ENCODE measurements around the gene EFNA4. TPM values are rescaled to one million over a fixed set of nuclear protein-coding genes. Genes with fewer than 3 reads are reported as not detected.

The EFNA4 gene
- total RNA-seq, 1 experiment from 2014 or later = 26.2 TPM

DNA sequence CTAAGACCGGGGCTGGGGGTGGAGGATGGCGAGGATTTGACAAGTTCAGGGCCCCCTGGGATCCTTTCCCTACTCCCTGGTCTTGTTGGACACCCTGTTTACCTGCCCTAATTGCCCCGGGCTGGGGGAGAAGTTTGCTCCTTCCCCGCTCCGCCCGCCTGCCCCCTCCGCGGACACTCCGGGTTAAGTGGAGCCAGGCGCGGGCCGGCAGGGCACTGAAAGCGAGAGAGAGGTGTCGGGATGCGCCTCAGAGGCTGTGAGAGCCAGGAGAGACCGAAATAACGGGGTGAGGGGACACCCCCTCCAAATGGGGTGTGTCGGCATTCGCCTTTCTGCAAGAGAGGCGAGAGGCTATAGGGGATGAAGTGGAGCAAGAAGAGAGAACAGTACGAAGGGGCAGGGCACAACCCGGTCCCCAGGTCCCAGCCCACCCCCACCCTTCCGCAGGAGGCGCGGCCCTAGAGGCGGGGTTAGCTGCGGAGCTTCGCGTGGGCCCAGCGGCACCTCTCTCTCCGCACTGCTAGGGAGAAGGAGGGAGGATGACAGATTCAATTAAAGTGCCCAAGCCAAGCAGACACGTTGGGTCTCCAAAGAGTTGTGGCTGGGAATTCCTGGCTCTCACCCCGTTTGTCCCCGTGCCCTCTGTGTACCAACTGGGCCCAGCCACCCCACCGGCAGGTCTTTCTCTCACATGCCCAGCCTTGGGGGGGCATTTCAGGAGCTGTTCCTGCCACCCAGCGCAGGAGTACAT lies 18.9 kb downstream of the EFNA4 start:
- in situ Hi-C loops (cut with HindIII; ENCODE audit: low sequenced_read_pairs) = no loop called here
- DNase-seq (ENCODE audit: low spot score) = no peak

- in situ Hi-C loops (cut with HindIII; ENCODE audit: low sequenced_read_pairs) = no loop called here
- no peak for DNase-seq (ENCODE audit: low spot score)
Measured at GRCh38 chr1:155083052-155083541, 19.6 kb downstream of the EFNA4 start.

- peak; percentile 53 for DNase-seq (ENCODE audit: low spot score)
- in situ Hi-C loops (cut with HindIII; ENCODE audit: low sequenced_read_pairs) = no loop called here
Measured at GRCh38 chr1:155083865-155084721, 20.6 kb downstream of the EFNA4 start.

DNA sequence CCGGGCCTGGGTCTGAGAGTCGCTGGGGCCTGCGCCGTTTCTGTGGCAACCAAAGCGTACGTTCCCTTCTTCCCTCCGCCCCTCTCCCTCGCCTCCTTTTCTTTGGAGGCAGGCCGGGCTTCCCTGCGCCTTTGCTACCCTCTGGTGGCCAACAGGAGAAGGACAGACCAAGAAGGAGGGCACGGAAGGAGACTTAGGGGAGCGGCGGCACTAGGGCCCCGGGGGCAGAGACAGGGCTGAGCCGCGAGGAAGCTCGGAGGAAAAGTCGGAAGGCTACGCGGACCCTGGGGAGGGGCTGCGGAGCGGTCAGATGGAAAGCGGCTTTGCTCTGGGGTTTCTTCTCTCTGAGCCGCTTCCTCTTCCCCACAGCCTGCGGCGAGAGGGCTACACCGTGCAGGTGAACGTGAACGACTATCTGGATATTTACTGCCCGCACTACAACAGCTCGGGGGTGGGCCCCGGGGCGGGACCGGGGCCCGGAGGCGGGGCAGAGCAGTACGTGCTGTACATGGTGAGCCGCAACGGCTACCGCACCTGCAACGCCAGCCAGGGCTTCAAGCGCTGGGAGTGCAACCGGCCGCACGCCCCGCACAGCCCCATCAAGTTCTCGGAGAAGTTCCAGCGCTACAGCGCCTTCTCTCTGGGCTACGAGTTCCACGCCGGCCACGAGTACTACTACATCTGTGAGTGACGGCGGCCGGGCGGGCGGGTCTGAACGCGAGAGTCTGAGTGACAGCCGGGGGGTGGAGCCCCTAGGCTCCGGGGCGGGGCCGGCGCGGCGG lies 21.4 kb downstream of the EFNA4 start:
- DNase-seq (ENCODE audit: low spot score) = peak; percentile 97
- in situ Hi-C loops (cut with HindIII; ENCODE audit: low sequenced_read_pairs) = no loop called here

DNA sequence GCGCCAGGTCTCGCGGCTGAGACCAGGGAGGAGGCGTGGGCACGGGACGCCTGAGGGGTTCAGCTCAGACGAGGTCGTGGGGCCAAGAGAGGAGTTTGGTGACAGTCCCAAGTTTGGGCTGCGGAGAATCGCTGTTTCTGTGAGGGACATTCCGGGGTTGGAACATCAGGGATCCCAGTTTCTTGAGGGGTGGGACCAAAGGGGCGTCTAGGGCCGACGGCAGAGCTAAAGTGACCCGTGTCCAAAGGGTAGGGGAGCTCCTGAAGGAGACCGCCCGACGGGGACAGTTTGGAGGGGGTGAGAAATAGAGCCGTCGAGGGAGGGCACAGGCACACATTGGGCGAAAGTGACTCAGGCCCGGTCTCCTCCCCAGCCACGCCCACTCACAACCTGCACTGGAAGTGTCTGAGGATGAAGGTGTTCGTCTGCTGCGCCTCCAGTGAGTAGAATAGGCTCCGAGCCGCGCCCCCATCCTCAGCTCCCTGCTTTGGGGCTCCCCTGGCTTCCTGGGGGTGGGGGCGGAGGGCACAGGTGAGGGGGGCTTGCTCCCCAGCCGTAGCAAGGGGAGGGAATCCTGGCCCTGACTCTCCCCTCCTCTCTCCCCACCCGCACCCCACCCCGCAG lies 22.1 kb downstream of the EFNA4 start:
- DNase-seq (ENCODE audit: low spot score) = no peak
- in situ Hi-C loops (cut with HindIII; ENCODE audit: low sequenced_read_pairs) = no loop called here

- peak; percentile 53 for DNase-seq (ENCODE audit: low spot score)
- in situ Hi-C loops (cut with HindIII; ENCODE audit: low sequenced_read_pairs) = no loop called here
Measured at GRCh38 chr1:155086128-155086741, 22.7 kb downstream of the EFNA4 start.

DNA sequence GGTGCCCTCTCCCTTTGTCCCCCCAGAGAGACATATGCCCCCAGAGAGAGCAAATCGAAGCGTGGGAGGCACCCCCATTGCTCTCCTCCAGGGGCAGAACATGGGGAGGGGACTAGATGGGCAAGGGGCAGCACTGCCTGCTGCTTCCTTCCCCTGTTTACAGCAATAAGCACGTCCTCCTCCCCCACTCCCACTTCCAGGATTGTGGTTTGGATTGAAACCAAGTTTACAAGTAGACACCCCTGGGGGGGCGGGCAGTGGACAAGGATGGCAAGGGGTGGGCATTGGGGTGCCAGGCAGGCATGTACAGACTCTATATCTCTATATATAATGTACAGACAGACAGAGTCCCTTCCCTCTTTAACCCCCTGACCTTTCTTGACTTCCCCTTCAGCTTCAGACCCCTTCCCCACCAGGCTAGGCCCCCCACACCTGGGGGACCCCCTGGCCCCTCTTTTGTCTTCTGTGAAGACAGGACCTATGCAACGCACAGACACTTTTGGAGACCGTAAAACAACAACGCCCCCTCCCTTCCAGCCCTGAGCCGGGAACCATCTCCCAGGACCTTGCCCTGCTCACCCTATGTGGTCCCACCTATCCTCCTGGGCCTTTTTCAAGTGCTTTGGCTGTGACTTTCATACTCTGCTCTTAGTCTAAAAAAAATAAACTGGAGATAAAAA lies 23.5 kb downstream of the EFNA4 start:
- DNase-seq (ENCODE audit: low spot score) = no peak

GRCh38 chr1:155091071-155092051 lies 27.8 kb downstream of the EFNA4 start:
- DNase-seq (ENCODE audit: low spot score) = peak; percentile 73
- in situ Hi-C loops (cut with HindIII; ENCODE audit: low sequenced_read_pairs) = no loop called here

More for the DNA sequence above, 23.5 kb downstream of the EFNA4 start:
- in situ Hi-C loops (cut with HindIII; ENCODE audit: low sequenced_read_pairs) = no loop called here

DNA sequence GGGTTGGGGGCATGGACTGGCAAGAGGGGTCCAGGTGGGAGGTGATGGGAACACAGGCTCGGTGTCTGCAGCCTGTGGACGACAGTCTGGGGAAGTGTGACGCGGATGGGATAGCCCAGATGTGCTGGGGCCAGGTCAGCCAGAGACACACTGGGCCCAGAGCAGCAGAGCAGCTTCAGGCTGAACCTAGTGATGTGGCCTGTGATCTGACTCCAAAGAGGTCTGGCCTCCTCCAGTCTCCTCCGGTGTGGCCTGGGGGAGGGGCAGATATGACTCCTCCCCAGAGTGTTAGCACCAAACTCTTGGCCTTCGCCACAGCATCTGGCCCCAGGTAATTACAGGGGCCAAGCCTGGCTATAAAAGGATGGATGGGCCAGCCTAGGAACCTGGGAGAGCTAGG lies 28.6 kb downstream of the EFNA4 start:
- DNase-seq (ENCODE audit: low spot score) = no peak
- in situ Hi-C loops (cut with HindIII; ENCODE audit: low sequenced_read_pairs) = no loop called here

DNA sequence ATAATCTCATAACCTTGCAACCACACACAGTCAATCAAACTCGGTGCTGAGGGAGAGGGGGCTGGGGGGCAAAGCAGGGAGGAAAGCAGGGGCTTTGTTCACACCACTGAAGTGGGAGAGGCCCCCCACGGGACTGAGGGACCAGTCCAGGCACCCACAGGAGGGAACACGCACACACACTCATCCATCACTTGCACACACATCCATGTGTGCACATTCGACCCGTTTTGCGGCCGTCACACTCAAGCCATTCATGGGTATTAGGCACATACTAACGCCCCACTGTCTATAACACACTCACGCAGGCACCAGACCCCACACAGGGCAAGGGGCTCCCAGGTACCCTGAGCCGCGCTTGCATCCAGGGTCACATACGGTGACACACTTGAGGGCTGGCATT lies 29.1 kb downstream of the EFNA4 start:
- no peak for DNase-seq (ENCODE audit: low spot score)
- in situ Hi-C loops (cut with HindIII; ENCODE audit: low sequenced_read_pairs) = no loop called here

DNA sequence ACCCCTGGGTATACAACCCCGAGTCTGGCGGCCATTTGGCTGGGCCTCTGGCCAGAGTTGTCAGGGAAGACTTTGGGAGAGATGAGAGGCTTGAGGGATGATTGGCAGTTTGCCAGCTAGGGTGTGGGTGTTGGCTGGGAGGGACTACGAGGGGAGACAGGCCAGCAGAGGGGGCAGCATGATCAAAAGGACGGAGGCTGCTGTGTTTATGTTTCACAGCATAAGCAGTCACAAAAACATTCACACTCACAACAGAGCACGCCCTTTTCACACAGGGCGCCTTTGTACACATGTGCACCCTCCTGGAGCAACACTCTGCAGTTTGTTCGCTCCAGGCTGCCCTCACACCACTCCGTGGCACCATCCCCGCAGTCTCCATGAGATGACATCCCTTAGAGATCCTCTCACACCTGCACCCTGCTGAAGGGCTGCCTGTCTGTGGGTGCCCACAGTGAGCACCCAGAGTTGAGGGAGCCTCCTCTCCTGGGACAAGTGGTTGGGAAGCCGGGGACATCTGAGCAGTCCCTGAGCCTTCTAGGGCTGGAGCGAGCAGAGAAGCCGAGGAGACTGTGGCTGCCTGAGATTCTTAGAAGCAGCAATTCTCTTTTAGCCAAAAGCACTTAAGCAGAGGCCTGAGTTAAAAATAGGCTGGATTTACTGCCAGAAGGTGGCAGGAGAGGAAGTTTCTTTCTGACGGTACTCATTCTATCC lies 30.5 kb downstream of the EFNA4 start:
- peak; percentile 57 for DNase-seq (ENCODE audit: low spot score)
- in situ Hi-C loops (cut with HindIII; ENCODE audit: low sequenced_read_pairs) = no loop called here

DNA sequence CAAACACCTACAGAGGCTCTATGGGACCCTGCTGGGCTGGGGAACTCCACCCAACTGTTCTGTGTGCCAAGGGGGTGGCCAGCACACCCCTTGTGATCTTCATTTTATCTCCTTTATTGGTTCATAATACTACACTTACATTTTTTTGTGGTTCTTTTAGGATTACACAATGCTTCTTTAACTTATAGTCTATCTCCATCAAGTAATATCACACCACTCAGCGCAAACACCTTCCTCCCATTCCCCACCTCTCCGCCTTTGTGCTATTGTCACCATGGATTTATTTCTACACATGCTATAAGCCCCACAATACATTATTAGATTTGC lies 31.0 kb downstream of the EFNA4 start:
- in situ Hi-C loops (cut with HindIII; ENCODE audit: low sequenced_read_pairs) = no loop called here
- DNase-seq (ENCODE audit: low spot score) = no peak

DNA sequence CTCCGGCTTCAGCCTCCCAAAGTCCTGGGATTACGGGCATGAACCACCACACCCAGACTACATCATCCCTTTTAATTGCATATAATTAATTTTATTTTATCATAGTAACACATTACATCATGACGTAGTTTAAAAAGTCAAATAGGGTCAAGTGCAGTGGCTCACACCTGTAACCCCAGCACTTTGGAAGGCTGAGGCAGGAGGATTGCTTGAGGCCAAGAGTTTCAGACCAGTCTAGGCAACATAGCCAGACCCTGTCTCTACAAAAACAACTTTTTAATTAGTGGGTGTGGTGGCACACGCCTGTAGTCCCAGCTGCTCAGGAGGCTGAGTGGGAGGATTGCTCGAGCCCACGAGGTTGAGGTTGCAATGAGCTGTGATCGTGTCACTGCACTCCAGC lies 35.8 kb downstream of the EFNA4 start:
- in situ Hi-C loops (cut with HindIII; ENCODE audit: low sequenced_read_pairs) = no loop called here
- no peak for DNase-seq (ENCODE audit: low spot score)

DNA sequence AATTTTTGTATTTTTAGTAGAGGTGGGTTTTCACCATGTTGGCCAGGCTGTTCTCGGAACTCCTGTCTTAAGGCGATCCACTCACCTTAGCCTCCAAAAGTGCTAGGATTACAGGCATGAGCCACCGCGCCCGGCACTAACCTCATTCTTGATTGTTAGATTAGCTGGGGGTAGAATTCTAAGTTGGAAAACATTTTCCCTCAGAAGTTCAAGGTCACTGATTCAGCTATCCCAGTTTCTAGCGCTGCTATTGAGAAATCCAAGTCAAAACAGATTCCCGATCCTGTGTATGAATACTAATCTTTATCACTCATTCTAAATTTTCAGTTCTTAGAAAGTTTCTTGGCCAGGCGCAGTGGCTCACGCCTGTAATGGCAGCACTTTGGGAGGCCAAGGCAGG lies 39.8 kb downstream of the EFNA4 start:
- DNase-seq (ENCODE audit: low spot score) = no peak
- in situ Hi-C loops (cut with HindIII; ENCODE audit: low sequenced_read_pairs) = no loop called here

GRCh38 chr1:155104605-155105534 lies 41.3 kb downstream of the EFNA4 start:
- in situ Hi-C loops (cut with HindIII; ENCODE audit: low sequenced_read_pairs) = no loop called here
- no peak for DNase-seq (ENCODE audit: low spot score)

GRCh38 chr1:155105604-155106011 lies 42.1 kb downstream of the EFNA4 start:
- in situ Hi-C loops (cut with HindIII; ENCODE audit: low sequenced_read_pairs) = no loop called here
- DNase-seq (ENCODE audit: low spot score) = no peak
